Measurements from ENCODE around the gene MAP3K7CL.

Gene MAP3K7CL

GRCh38 chr21:29190923-29191331 lies 60.5 kb downstream of the MAP3K7CL start:
- no peak for DNase-seq (ENCODE audit: low spot score)
- H3K4me3 ChIP-seq: no peak overlapping the region
- no peak overlapping the region for H3K27ac ChIP-seq
- TF ChIP-seq CTCF (IDR thresholded peaks at IDR 0.05): no peak

GRCh38 chr21:29193072-29193471 lies 62.6 kb downstream of the MAP3K7CL start:
- DNase-seq (ENCODE audit: low spot score): no peak
- H3K27ac ChIP-seq: no peak overlapping the region
- TF ChIP-seq CTCF (IDR thresholded peaks at IDR 0.05): no peak
- H3K4me3 ChIP-seq: peak overlapping the region; percentile 47

- no peak for TF ChIP-seq CTCF (IDR thresholded peaks at IDR 0.05)
- no peak overlapping the region for H3K27ac ChIP-seq
- no peak for DNase-seq (ENCODE audit: low spot score)
- H3K4me3 ChIP-seq: no peak overlapping the region
Observed at GRCh38 chr21:29193901-29194300, 63.5 kb downstream of the MAP3K7CL start.

- Histone ChIP-seq H3K4me3 (no peak overlapping the region), H3K27ac (no peak overlapping the region)
- DNase-seq (ENCODE audit: low spot score): no peak
- TF ChIP-seq CTCF (IDR thresholded peaks at IDR 0.05): no peak
Observed at GRCh38 chr21:29194342-29194741, 63.9 kb downstream of the MAP3K7CL start.

- DNase-seq (ENCODE audit: low spot score): no peak
- Histone ChIP-seq H3K27ac (no peak overlapping the region), H3K4me3 (no peak overlapping the region)
- no peak for TF ChIP-seq CTCF (IDR thresholded peaks at IDR 0.05)
Observed at GRCh38 chr21:29194847-29195246, 64.4 kb downstream of the MAP3K7CL start.

GRCh38 chr21:29195981-29196669 lies 65.7 kb downstream of the MAP3K7CL start:
- Histone ChIP-seq H3K4me3 (peak overlapping the region; percentile 54), H3K27ac (peak overlapping the region; percentile 60 to 72)
- TF ChIP-seq CTCF (IDR thresholded peaks at IDR 0.05): no peak
- DNase-seq (ENCODE audit: low spot score): no peak

- Histone ChIP-seq H3K27ac (peak overlapping the region; percentile 60 to 72), H3K4me3 (peak overlapping the region; percentile 54)
- TF ChIP-seq CTCF (IDR thresholded peaks at IDR 0.05): no peak
- no peak for DNase-seq (ENCODE audit: low spot score)
Observed at GRCh38 chr21:29196670-29197191, 66.3 kb downstream of the MAP3K7CL start.

All from coronary artery (tissue), 2 donors.